HepG2 (cell line): ENCODE results near the gene GPR4. TPM values are rescaled to one million over a fixed set of nuclear protein-coding genes. Genes with fewer than 3 reads are reported as not detected.

ENCODE experiments used
- BHLHE40 ChIP-seq: IDR thresholded peaks from 2 replicates; pipeline ENCODE4 v1.6.1; 2011; ENCODE audit warnings: low read length, improper control_type of control experiment
- CENPT ChIP-seq: sonication (generic); formaldehyde crosslinking; IDR thresholded peaks from 2 replicates; pipeline ENCODE4 v1.8.0; 2022; ENCODE audit warnings: low read depth, mild to moderate bottlenecking, moderate library complexity, missing genetic modification reagents
- DBP ChIP-seq: sonication (generic); formaldehyde crosslinking; IDR thresholded peaks from 2 replicates; pipeline ENCODE4 v1.4.0; 2020; ENCODE audit warnings: missing genetic modification reagents; ENCODE audit errors: not compliant biosample characterization
- FOXK2 ChIP-seq: fragments of 450-650 bp; IDR thresholded peaks from 2 replicates; pipeline ENCODE4 v1.6.1; 2016
- HNF1B ChIP-seq: sonication (generic); formaldehyde crosslinking; IDR thresholded peaks from 2 replicates; pipeline ENCODE4 v1.5.1; 2020; ENCODE audit warnings: mild to moderate bottlenecking, moderate library complexity, missing genetic modification reagents
- JUN ChIP-seq: sonication (generic); formaldehyde crosslinking; IDR thresholded peaks from 2 replicates; pipeline ENCODE4 v1.4.0; 2020; ENCODE audit warnings: mild to moderate bottlenecking, missing genetic modification reagents
- NFKB2 ChIP-seq: sonication (generic); formaldehyde crosslinking; IDR thresholded peaks from 2 replicates; pipeline ENCODE4 v1.4.0; 2020; ENCODE audit warnings: missing genetic modification reagents, borderline replicate concordance
- NR1H2 ChIP-seq: sonication (generic); formaldehyde crosslinking; IDR thresholded peaks from 2 replicates; pipeline ENCODE4 v1.8.1; 2022; ENCODE audit warnings: low read depth, missing genetic modification reagents, borderline replicate concordance
- ONECUT2 ChIP-seq: sonication (generic); formaldehyde crosslinking; IDR thresholded peaks from 2 replicates; pipeline ENCODE4 v1.4.0; 2020; ENCODE audit warnings: missing genetic modification reagents
- PBX2 ChIP-seq: IDR thresholded peaks from 2 replicates; pipeline ENCODE4 v1.6.1; 2016; ENCODE audit warnings: control low read depth
- POLR2AphosphoS5 ChIP-seq: IDR thresholded peaks from 2 replicates; pipeline ENCODE4 v1.6.1; 2012; ENCODE audit warnings: low read depth, low read length
- SIX4 ChIP-seq: sonication (generic); formaldehyde crosslinking; IDR thresholded peaks from 2 replicates; pipeline ENCODE4 v1.4.0; 2020; ENCODE audit warnings: missing genetic modification reagents
- SMYD3 ChIP-seq: sonication (generic); formaldehyde crosslinking; IDR thresholded peaks from 2 replicates; pipeline ENCODE4 v1.8.1; 2023; ENCODE audit warnings: mild to moderate bottlenecking, missing genetic modification reagents
- SNAI1 ChIP-seq: sonication (generic); formaldehyde crosslinking; IDR thresholded peaks from 2 replicates; pipeline ENCODE4 v1.5.0; 2020; ENCODE audit warnings: mild to moderate bottlenecking, missing genetic modification reagents, borderline replicate concordance
- SOX6 ChIP-seq, 2 experiments: fragments of 450-650 bp in 1 of 2; sonication (generic) in 1 of 2; formaldehyde crosslinking in 1 of 2; IDR thresholded peaks; 2 replicates each; pipeline versions ENCODE4 v1.4.0 to v1.6.1; 2017 to 2020; ENCODE audit warnings: antibody characterized with exemption in 1 of 2, mild to moderate bottlenecking in 1 of 2, missing genetic modification reagents in 1 of 2
- SP5 ChIP-seq: IDR thresholded peaks from 2 replicates; pipeline ENCODE4 v1.6.1; 2016; ENCODE audit warnings: low read depth, borderline replicate concordance
- TCF7 ChIP-seq: sonication (generic); IDR thresholded peaks from 2 replicates; pipeline ENCODE4 v1.6.1; 2016; ENCODE audit warnings: antibody characterized with exemption, low read depth
- TCF7L2 ChIP-seq: IDR thresholded peaks from 2 replicates; pipeline ENCODE4 v1.6.1; 2011; ENCODE audit warnings: mild to moderate bottlenecking, low read depth, low read length, moderate library complexity
- ZBTB14 ChIP-seq: sonication (generic); formaldehyde crosslinking; IDR thresholded peaks from 2 replicates; pipeline ENCODE4 v1.4.0; 2020; ENCODE audit warnings: missing genetic modification reagents
- ZBTB20 ChIP-seq: sonication (generic); formaldehyde crosslinking; IDR thresholded peaks from 2 replicates; pipeline ENCODE4 v1.8.1; 2023; ENCODE audit warnings: missing genetic modification reagents, low read depth, mild to moderate bottlenecking, borderline replicate concordance
- ZBTB7A ChIP-seq: sonication (generic); formaldehyde crosslinking; IDR thresholded peaks from 2 replicates; pipeline ENCODE4 v1.8.0; 2022; ENCODE audit warnings: mild to moderate bottlenecking, missing genetic modification reagents
- ZFP41 ChIP-seq: sonication (generic); formaldehyde crosslinking; IDR thresholded peaks from 2 replicates; pipeline ENCODE4 v1.4.0; 2020; ENCODE audit warnings: mild to moderate bottlenecking, missing genetic modification reagents, borderline replicate concordance
- ZNF225 ChIP-seq: sonication (generic); formaldehyde crosslinking; IDR thresholded peaks from 2 replicates; pipeline ENCODE4 v1.4.0; 2020; ENCODE audit warnings: mild to moderate bottlenecking, missing genetic modification reagents
- ZNF251 ChIP-seq: sonication (generic); formaldehyde crosslinking; IDR thresholded peaks from 2 replicates; pipeline ENCODE4 v1.9.0; 2021; ENCODE audit warnings: mild to moderate bottlenecking, missing genetic modification reagents
- ZNF331 ChIP-seq: sonication (generic); formaldehyde crosslinking; IDR thresholded peaks from 2 replicates; pipeline ENCODE4 v1.4.0; 2020; ENCODE audit warnings: missing genetic modification reagents
- ZNF333 ChIP-seq: sonication (generic); formaldehyde crosslinking; IDR thresholded peaks from 2 replicates; pipeline ENCODE4 v1.4.0; 2020; ENCODE audit warnings: mild to moderate bottlenecking, missing genetic modification reagents, borderline replicate concordance
- ZNF546 ChIP-seq: sonication (generic); formaldehyde crosslinking; conservative IDR thresholded peaks from 2 replicates; pipeline ENCODE4 v1.8.1; 2023; ENCODE audit warnings: mild to moderate bottlenecking, missing genetic modification reagents
- ZNF773 ChIP-seq: sonication (generic); formaldehyde crosslinking; IDR thresholded peaks from 2 replicates; pipeline ENCODE4 v1.4.0; 2020; ENCODE audit warnings: missing genetic modification reagents, borderline replicate concordance
- polyA plus RNA-seq, 8 experiments: library from polyadenylated mRNA; depleted of rRNA in 3 of 8; stranded (reverse) in 7 of 8; unstranded in 1 of 8; fragments of >200 nt; fragmentation: Illumina TruSeq in 4 of 8; extraction: Trizol in 4 of 8; gene quantifications; 2 replicates each; pipeline versions ENCODE4 v1.2.1 to v1.2.3, GENCODE V29; 2011 to 2016; ENCODE audit warnings: low read depth in 4 of 8, missing spikeins in 1 of 8, mixed read lengths in 1 of 8; ENCODE audit not compliant: insufficient read depth in 1 of 8
- total RNA-seq, 5 experiments: library from RNA; depleted of rRNA; stranded (reverse); fragments of >200 nt; fragmentation: Illumina TruSeq; extraction: Trizol; gene quantifications; 2 replicates each; pipeline ENCODE4 v1.2.3, GENCODE V29; 2016; ENCODE audit warnings: low read depth in 1 of 5

The GPR4 gene
- total and polyA plus RNA-seq, 2 of the 13 experiments (the other 11 are each of a cell fraction or from before 2014, with no cell fraction given): 0.15 TPM; not detected in 1

- TF ChIP-seq JUN (CRISPR knock-in tag) (no peak), ZBTB20 (CRISPR knock-in tag) (peak; percentile 47; the same call in 1 of the 2 replicates), ZNF225 (CRISPR knock-in tag) (no peak; the same call in 1 of the 2 replicates), HNF1B (peak; percentile 45; the same call in 1 of the 2 replicates), NR1H2 (CRISPR knock-in tag) (peak; percentile 53; the same call in 1 of the 2 replicates), ONECUT2 (CRISPR knock-in tag) (no peak), ZBTB7A (0 out of 2 replicates have a peak, but pooled peaks have one; percentile 74), SOX6 (IDR thresholded peaks at IDR 0.05) (no peak), SOX6 (CRISPR knock-in tag; IDR thresholded peaks at IDR 0.05) (peak; percentile 37; the same call in 1 of the 2 replicates), SMYD3 (CRISPR knock-in tag) (no peak), BHLHE40 (peak; percentile 85), CENPT (CRISPR knock-in tag) (no peak), ZFP41 (CRISPR knock-in tag) (no peak), POLR2AphosphoS5 (no peak), SP5 (CRISPR knock-in tag) (0 out of 2 replicates have a peak, but pooled peaks have one; percentile 26), ZNF546 (CRISPR knock-in tag) (0 out of 2 replicates have a peak, but pooled peaks have one; percentile 50), DBP (CRISPR knock-in tag) (no peak), TCF7 (no peak), NFKB2 (CRISPR knock-in tag) (peak; percentile 94), SIX4 (no peak), SNAI1 (no peak), ZBTB14 (CRISPR knock-in tag) (no peak), ZNF773 (CRISPR knock-in tag) (no peak), PBX2 (CRISPR knock-in tag) (no peak), ZNF251 (no peak), FOXK2 (no peak), TCF7L2 (no peak), ZNF331 (peak; percentile 77), ZNF333 (no peak)
Measured at GRCh38 chr19:45591004-45591637, 10.9 kb downstream of the GPR4 start (continued).
